HG03097 (cell line): Measurements from ENCODE around the gene TPD52L1.
A peak's percentile ranks its signal among the peaks of the same experiment; 100 is the strongest.

Experiments used
- ATAC-seq: cut with Tn5 transposase; IDR thresholded peaks from one replicate; pipeline ENCODE4 v1.9.1; 2021; ENCODE audit not compliant: unreplicated experiment, low FRiP score

The TPD52L1 gene

GRCh38 chr6:125231574-125232343 lies 78.2 kb downstream of the TPD52L1 start:
- ATAC-seq, result no peak

- no peak for ATAC-seq
Observed at GRCh38 chr6:125232466-125232865, 78.9 kb downstream of the TPD52L1 start.

GRCh38 chr6:125233202-125233601 lies 79.6 kb downstream of the TPD52L1 start:
- ATAC-seq, result no peak

- ATAC-seq, result no peak
Observed at GRCh38 chr6:125236536-125237327, 83.2 kb downstream of the TPD52L1 start.

- no peak for ATAC-seq
Observed at GRCh38 chr6:125237764-125238163, 84.2 kb downstream of the TPD52L1 start.

DNA sequence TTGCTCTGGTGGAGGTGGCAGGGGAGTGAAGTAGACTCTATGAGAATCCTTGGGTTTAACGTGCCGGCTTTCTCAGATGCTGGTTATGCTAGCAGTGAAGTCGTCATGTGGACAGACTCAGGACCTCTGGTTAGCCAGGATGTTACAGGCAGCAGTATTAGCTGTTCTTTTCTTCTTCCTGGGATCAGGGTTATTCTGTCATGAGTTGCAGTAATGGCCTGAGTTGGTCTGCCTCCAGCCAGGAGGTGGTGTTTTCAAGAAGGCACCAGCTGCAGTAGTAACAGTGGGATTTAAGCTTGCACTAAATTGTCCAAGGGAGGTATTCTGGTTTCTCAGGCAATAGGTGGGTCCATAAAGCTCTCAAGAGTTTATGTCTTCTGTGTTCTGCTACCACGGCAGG lies 91.5 kb downstream of the TPD52L1 start:
- no peak for ATAC-seq

GRCh38 chr6:125245523-125246264 lies 92.1 kb downstream of the TPD52L1 start:
- ATAC-seq, result no peak

GRCh38 chr6:125246566-125246965 lies 93.0 kb downstream of the TPD52L1 start:
- ATAC-seq, result no peak

GRCh38 chr6:125248136-125248535 lies 94.6 kb downstream of the TPD52L1 start:
- ATAC-seq, result no peak

DNA sequence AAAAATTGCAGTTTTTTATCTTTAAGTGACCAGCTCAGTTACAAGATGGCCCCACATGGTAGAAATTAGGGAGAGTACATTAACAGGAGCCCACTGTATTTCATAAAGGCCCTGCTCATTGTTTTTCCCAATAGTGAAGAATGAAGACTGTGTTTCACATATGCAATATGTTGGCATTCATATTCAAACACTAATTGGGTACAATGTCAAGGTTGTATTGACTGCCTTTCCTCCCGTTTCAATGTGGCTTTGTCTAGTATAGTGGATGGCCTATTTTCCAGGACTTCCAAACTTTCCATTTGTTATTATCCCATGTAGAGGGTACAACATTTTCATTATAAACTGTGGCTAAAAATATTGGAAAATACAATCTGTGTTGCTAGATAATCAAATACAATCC lies 96.9 kb downstream of the TPD52L1 start:
- no peak for ATAC-seq

GRCh38 chr6:125251516-125252220 lies 98.1 kb downstream of the TPD52L1 start:
- ATAC-seq, result peak; percentile 55

DNA sequence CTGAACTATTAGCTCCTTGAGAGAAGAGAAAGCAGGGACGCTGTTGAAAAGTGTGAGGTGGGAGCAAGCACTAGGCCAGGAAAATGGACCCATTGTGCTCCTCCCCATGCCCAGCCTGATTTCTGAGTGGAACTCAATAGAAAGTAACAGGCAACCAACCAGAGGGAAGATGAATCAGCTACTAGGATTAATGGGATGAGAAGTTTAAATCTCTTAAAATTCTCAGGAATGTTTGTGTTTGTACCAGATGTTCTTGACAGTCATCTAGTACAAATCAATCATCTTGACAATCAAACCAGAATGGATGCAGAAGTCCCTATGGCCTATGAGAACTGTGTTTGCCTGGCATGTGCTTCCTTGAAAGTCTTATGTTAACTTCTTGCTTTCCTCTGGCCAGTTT lies 99.3 kb downstream of the TPD52L1 start:
- no peak for ATAC-seq

- no peak for ATAC-seq
Observed at GRCh38 chr6:125253881-125254280, 100.3 kb downstream of the TPD52L1 start.

DNA sequence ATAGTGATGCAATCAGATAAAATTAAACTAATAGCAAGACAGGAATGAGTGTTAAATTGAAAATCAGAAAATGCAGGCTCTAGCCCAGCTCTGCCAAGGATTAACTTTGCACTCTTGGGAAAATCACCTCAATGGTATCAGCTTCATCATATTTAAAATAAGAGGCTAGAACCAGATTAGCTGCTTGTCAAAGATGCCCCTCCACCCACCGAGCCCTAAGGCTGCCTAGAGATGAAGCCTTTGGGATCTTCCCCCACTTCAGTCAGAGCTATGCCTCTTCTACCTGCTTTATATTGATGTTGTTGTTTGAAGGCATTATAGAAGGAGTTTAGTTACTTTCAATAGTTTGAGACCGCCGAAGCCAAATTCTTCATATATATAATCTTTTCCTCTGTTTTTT lies 100.7 kb downstream of the TPD52L1 start:
- ATAC-seq, result no peak

DNA sequence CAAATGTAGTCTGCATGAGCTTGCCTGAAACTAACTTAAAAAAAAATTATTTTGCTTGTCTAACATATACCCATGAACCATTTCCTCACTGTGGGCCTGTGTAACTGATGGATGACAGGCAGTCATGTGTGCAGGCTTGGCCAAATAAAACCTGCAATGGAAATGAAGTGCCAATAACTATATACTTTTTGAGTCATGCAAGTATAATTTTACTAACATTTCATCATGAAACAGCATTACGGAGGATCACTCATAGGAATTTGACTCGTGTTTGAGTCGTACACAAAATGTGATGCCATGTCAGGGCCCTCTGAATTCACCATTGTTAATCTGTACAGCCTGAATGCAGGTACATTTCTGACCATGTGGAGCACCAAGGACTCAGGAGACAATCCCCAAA lies 101.6 kb downstream of the TPD52L1 start:
- no peak for ATAC-seq

DNA sequence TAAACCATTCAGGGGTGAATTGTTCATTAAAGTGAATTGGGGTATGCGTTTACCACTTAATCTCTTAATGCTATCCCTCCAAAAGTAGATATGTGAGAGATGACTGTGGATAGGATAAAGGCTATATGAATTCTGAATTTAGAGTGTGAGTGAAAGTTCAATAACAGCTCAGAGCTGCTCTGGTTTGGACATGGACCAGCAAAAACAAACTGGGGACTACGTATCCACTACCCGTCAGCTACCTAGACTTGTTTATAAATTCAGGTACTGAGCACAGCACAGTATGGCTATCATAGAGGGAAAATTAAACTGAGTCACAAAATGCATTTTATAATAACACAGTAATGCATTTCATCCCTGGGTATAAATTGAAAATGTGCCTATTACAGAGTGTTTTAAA lies 103.8 kb downstream of the TPD52L1 start:
- no peak for ATAC-seq

GRCh38 chr6:125258651-125259353 lies 105.2 kb downstream of the TPD52L1 start:
- no peak for ATAC-seq

DNA sequence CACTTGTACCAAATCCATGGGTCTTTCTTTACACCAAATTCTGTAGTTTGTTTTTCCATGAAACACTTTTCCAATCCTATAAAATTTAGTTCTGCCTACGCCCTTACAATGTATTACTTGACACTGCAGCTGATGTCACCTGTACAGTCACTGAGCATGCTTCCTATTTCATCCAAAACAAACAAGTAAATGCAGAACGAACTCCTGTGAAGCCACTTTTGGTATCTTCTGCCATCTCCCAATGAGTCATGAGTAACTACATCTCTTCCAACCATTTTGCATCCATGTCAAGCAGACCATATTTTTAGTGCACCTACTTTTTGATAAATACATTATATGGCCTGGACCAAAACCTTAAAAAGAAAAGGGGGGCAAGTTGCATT lies 105.8 kb downstream of the TPD52L1 start:
- no peak for ATAC-seq

- no peak for ATAC-seq
Observed at GRCh38 chr6:125262016-125263013, 108.7 kb downstream of the TPD52L1 start.
